HEK293T (cell line): Measurements from ENCODE around the gene DNAI1.

ENCODE experiments used
- CTBP1 ChIP-seq: fragments of 450-650 bp; IDR thresholded peaks from 2 replicates; pipeline ENCODE4 v1.6.1; 2016; ENCODE audit warnings: borderline replicate concordance
- ELF4 ChIP-seq: fragments of 450-650 bp; IDR thresholded peaks from 2 replicates; pipeline ENCODE4 v1.6.1; 2017; ENCODE audit warnings: antibody characterized with exemption
- FOXM1 ChIP-seq: fragments of 450-650 bp; IDR thresholded peaks from 2 replicates; pipeline ENCODE4 v1.6.1; 2017; ENCODE audit warnings: mild to moderate bottlenecking, borderline replicate concordance
- HDGF ChIP-seq: fragments of 450-650 bp; IDR thresholded peaks from 2 replicates; pipeline ENCODE4 v1.6.1; 2017; ENCODE audit warnings: antibody characterized with exemption, borderline replicate concordance
- LEF1 ChIP-seq: fragments of 450-650 bp; IDR thresholded peaks from 2 replicates; pipeline ENCODE4 v1.6.1; 2017; ENCODE audit warnings: mild to moderate bottlenecking, borderline replicate concordance
- PKNOX1 ChIP-seq: fragments of 450-650 bp; IDR thresholded peaks from 2 replicates; pipeline ENCODE4 v1.6.1; 2016
- SP1 ChIP-seq: fragments of 450-650 bp; IDR thresholded peaks from 2 replicates; pipeline ENCODE4 v1.6.1; 2017
- SUZ12 ChIP-seq: fragments of 450-650 bp; IDR thresholded peaks from 2 replicates; pipeline ENCODE4 v1.6.1; 2016; ENCODE audit warnings: mild to moderate bottlenecking
- TARDBP ChIP-seq: fragments of 450-650 bp; IDR thresholded peaks from 2 replicates; pipeline ENCODE4 v1.6.1; 2016

- no peak for TF ChIP-seq SP1
- TF ChIP-seq TARDBP = no peak
- no peak for TF ChIP-seq ELF4
- no peak for TF ChIP-seq CTBP1
- no peak for TF ChIP-seq PKNOX1
- TF ChIP-seq FOXM1 = no peak
- no peak for TF ChIP-seq HDGF
- no peak for TF ChIP-seq LEF1
- TF ChIP-seq SUZ12 = no peak
Observed at GRCh38 chr9:34512131-34513078, 53.8 kb downstream of the DNAI1 start.
